Adipose tissue (tissue), 3 donors: ENCODE measurements around the gene USP3. TPM values are rescaled to one million over a fixed set of nuclear protein-coding genes. Genes with fewer than 3 reads are reported as not detected.
"Not testable (repeated sequence)": the region's sequence is repeated elsewhere in the genome, so short reads cannot be mapped to it uniquely, and the experiment has no call there.

Source experiments
- H3K27ac ChIP-seq: one replicate; pipeline ENCODE4 v1.5.1; 2013; ENCODE audit warnings: low read depth, low read length
- WGBS, 3 donors: extraction: QIAGEN DNeasy Blood & Tissue Kit; methylation state at CpG; one replicate each; pipeline ENCODE4 v1.1.7; 2013; 5-methylcytosine and 5-hydroxymethylcytosine counted together
- polyA plus RNA-seq, 3 donors: library from polyadenylated mRNA; stranded (reverse); fragments of 200-250 nt; gene quantifications; one replicate each; pipeline ENCODE4 v1.2.3, GENCODE V29; 2013
- donor health status: healthy with polysubstance abuse.
- donor health status: Bipolar disorder and iron deficiency.
- donor health status: healthy.

USP3 gene
- polyA plus RNA-seq, 3 donors: 12.0 to 27.6 (median 15.6) TPM

- no peak overlapping the region for H3K27ac ChIP-seq
- WGBS, 3 donors: 43 to 67% (median 65%) methylated on average over 4 of the region's 4 CpGs
Observed at GRCh38 chr15:63473999-63474809, 30.2 kb upstream of the USP3 start.

GRCh38 chr15:63474810-63475316 is 29.5 kb upstream of the USP3 start:
- WGBS, 3 donors: 67 to 85% (median 83%) methylated on average over 9 of the region's 9 CpGs
- H3K27ac ChIP-seq: no peak overlapping the region

- 94 to 95% (median 95%) methylated on average over 9 of the region's 9 CpGs for WGBS, 3 donors
- H3K27ac ChIP-seq: no peak overlapping the region
Observed at GRCh38 chr15:63475707-63476106, 28.7 kb upstream of the USP3 start.

GRCh38 chr15:63476229-63476632 is 28.2 kb upstream of the USP3 start:
- no peak overlapping the region for H3K27ac ChIP-seq
- 63 to 79% (median 65%) methylated on average over 2 of the region's 2 CpGs for WGBS, 3 donors

- H3K27ac ChIP-seq: no peak overlapping the region
- 89 to 97% (median 95%) methylated on average over 6 of the region's 6 CpGs for whole genome bisulfite sequencing, 3 donors
Observed at GRCh38 chr15:63478243-63478642, 26.1 kb upstream of the USP3 start.

GRCh38 chr15:63480441-63480821 is 24.0 kb upstream of the USP3 start:
- H3K27ac ChIP-seq: no peak overlapping the region
- WGBS, 3 donors: 85 to 87% (median 87%) methylated on average over 2 of the region's 2 CpGs

GRCh38 chr15:63481105-63481810 is 23.1 kb upstream of the USP3 start:
- WGBS, 3 donors: 73 to 95% (median 74%) methylated on average over 3 of the region's 3 CpGs
- no peak overlapping the region for H3K27ac ChIP-seq

- 77 to 87% (median 86%) methylated on average over 7 of the region's 7 CpGs for whole genome bisulfite sequencing, 3 donors
- no peak overlapping the region for H3K27ac ChIP-seq
Observed at GRCh38 chr15:63482874-63483323, 21.5 kb upstream of the USP3 start.

GRCh38 chr15:63483521-63484371 is 20.6 kb upstream of the USP3 start:
- no peak overlapping the region for H3K27ac ChIP-seq
- 59 to 63% (median 60%) methylated on average over 6 of the region's 6 CpGs for WGBS, 3 donors

GRCh38 chr15:63484433-63485186 is 19.8 kb upstream of the USP3 start:
- WGBS, 3 donors: 77 to 85% (median 77%) methylated on average over 6 of the region's 6 CpGs

GRCh38 chr15:63487076-63487757 is 17.2 kb upstream of the USP3 start:
- 21 to 27% (median 21%) methylated on average over 16 of the region's 16 CpGs for WGBS, 3 donors
- no peak overlapping the region for H3K27ac ChIP-seq

More at GRCh38 chr15:63484433-63485186, 19.8 kb upstream of the USP3 start:
- no peak overlapping the region for H3K27ac ChIP-seq

GRCh38 chr15:63487758-63488397 is 16.5 kb upstream of the USP3 start:
- 79 to 88% (median 83%) methylated on average over 10 of the region's 10 CpGs for WGBS, 3 donors
- not testable (repeated sequence) for H3K27ac ChIP-seq

- no peak overlapping the region for H3K27ac ChIP-seq
- 85 to 90% (median 85%) methylated on average over 8 of the region's 8 CpGs for whole genome bisulfite sequencing, 3 donors
Observed at GRCh38 chr15:63488398-63488960, 15.9 kb upstream of the USP3 start.

GRCh38 chr15:63489352-63489751 is 15.0 kb upstream of the USP3 start:
- H3K27ac ChIP-seq: no peak overlapping the region
- 81 to 84% (median 83%) methylated on average over 5 of the region's 5 CpGs for WGBS, 3 donors

- no peak overlapping the region for H3K27ac ChIP-seq
- 77 to 86% (median 85%) methylated on average over 4 of the region's 4 CpGs for WGBS, 3 donors
Observed at GRCh38 chr15:63490345-63491034, 13.9 kb upstream of the USP3 start.
